Measurements from ENCODE around the gene MATR3.

Gene MATR3

GRCh38 chr5:139374909-139375308 is 81.4 kb downstream of the MATR3 start:
- H3K4me3 ChIP-seq (ENCODE audit: low read depth, low read length) = no peak overlapping the region
- no peak for TF ChIP-seq CTCF (IDR thresholded peaks at IDR 0.05; ENCODE audit: borderline replicate concordance, insufficient read depth, low read depth, low read length)

GRCh38 chr5:139376364-139376763 is 82.8 kb downstream of the MATR3 start:
- no peak for TF ChIP-seq CTCF (IDR thresholded peaks at IDR 0.05; ENCODE audit: borderline replicate concordance, insufficient read depth, low read depth, low read length)
- no peak overlapping the region for H3K4me3 ChIP-seq (ENCODE audit: low read depth, low read length)

DNA sequence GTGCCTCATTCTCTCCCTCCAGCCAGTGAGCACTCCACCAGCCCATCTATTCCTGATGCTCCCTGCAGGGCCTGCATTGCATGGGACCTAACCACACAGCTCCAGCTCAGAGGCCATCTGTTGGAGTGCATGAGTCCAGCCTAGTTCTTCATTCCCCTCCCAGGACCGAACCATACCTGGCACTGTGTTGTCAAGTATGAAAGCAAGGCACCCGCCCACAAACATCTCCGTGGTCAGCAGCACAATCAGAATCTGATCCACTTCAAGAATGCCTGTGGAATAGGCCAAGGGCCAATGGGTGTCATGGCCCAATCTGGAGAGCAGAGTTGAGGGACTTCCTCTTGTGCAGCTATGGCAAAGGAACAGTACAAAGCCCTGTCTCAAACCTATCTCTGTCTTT is 83.7 kb downstream of the MATR3 start:
- H3K4me3 ChIP-seq (ENCODE audit: low read depth, low read length) = no peak overlapping the region
- no peak for TF ChIP-seq CTCF (IDR thresholded peaks at IDR 0.05; ENCODE audit: borderline replicate concordance, insufficient read depth, low read depth, low read length)

- H3K4me3 ChIP-seq (ENCODE audit: low read depth, low read length) = no peak overlapping the region
- TF ChIP-seq CTCF (IDR thresholded peaks at IDR 0.05; ENCODE audit: borderline replicate concordance, insufficient read depth, low read depth, low read length) = no peak
These were observed 84.7 kb downstream of the MATR3 start for GRCh38 chr5:139378101-139378825.

DNA sequence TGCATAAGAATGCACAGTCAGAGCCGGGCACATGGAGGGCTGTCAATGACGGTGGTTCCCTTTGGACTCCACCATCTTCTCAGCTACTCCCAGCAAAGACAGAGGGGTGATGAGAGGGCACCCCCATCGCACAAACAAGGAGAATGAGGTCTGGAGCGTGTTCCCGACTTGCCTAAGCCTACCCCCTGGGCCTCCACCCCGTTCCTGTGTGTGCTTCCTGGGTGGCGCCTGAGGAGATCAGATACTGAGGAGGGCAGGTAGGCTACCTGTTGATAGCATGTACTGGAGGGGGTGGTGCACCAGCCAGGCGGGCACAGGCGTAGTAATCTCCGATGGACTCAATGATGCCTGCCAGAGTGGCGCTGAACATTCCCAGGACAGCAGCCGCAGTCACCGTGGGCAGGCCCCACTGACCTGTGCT is 85.4 kb downstream of the MATR3 start:
- no peak overlapping the region for H3K4me3 ChIP-seq (ENCODE audit: low read depth, low read length)
- TF ChIP-seq CTCF (IDR thresholded peaks at IDR 0.05; ENCODE audit: borderline replicate concordance, insufficient read depth, low read depth, low read length) = no peak

- no peak overlapping the region for H3K4me3 ChIP-seq (ENCODE audit: low read depth, low read length)
- TF ChIP-seq CTCF (IDR thresholded peaks at IDR 0.05; ENCODE audit: borderline replicate concordance, insufficient read depth, low read depth, low read length) = no peak
These were observed 86.3 kb downstream of the MATR3 start for GRCh38 chr5:139379626-139380449.
